ENCODE results near the gene LRRC55.
A peak's percentile ranks its signal among the peaks of the same experiment; 100 is the strongest.

LRRC55 gene

GRCh38 chr11:57239348-57239747, 57.6 kb downstream of the LRRC55 start:
- no peak for DNase-seq

DNA sequence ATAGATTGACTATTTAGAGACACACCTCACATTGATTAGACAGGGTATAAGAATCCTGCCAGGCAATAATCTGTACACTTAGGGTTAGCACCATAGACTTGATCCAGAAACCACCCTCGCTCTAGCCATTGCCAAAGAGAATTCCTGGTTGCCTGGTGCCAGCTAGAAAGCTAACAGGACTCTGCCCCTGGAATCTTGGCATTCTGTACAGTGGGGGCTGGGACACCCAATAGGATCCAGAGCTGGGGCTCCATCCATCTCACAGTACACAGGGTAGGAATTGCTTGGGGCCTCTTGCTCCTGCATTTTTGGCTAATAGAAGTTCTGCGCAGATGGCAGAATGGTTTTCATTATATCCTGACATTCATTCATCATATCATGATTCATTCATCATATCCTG, 58.3 kb downstream of the LRRC55 start:
- DNase-seq: no peak

DNA sequence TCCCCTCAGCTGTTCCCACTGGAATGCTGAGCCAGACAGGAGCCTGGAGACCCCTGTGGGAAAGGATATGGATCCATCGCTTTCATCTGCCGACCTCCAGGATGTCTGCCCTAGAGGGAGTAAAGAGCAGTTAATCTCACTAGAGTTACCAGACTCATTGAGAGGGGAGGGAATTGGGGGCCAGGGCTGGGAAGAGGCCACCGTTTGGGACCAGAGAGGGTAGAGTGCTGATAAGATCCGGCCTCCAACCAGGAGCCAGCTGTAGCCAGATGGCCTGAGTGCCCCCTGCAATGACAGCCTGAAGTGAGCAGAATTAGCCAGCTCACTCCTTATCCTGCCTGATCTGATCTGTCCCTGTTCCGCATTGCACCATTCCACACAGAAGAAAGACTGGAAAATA, 59.0 kb downstream of the LRRC55 start:
- DNase-seq: peak; percentile 28

All from retina (tissue), 1 donor.